ENCODE results near the gene SKOR1. TPM values are rescaled to one million over a fixed set of nuclear protein-coding genes. Genes with fewer than 3 reads are reported as not detected.

SKOR1 gene
- total and polyA plus RNA-seq, 3 experiments from 2014 or later = 0.06 to 0.16 (median 0.15) TPM

DNA sequence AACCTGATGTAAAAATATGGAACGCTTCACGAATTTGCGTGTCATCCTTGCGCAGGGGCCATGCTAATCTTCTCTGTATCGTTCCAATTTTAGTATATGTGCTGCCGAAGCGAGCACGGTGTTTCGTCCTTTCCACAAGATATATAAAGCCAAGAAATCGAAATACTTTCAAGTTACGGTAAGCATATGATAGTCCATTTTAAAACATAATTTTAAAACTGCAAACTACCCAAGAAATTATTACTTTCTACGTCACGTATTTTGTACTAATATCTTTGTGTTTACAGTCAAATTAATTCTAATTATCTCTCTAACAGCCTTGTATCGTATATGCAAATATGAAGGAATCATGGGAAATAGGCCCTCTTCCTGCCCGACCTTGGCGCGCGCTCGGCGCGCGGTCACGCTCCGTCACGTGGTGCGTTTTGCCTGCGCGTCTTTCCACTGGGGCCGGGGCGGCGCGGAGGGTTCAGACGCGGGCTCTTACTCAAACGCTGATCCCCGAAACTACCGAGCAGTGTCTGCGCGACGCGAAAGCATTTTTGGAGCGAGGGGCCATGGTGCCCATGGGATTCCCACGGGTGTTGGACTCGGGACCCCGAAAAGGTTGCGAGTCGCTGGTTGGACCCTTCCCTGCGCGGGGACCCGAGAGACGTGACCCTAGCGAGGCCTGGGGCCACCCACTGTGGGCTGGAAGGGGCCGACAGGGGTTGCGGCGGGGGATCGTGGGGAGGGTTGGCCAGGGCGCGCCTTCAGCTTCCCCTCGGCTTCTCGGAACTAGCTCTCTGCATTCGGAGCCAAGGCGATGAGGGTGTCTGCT lies 14.8 kb downstream of the SKOR1 start, which contains the start of gene RNU6-1:
RNU6-1 (minus strand) TSS at position 117 of the 820 bp plus-strand sequence.
- peak within 1 kb of the TSS; percentile 96 to 98 (median 97) for H3K27ac Mint-ChIP-seq
- peaks cover 29% of the 10 kb centered on the region for H3K4me1 ChIP-seq (ENCODE audit: insufficient read depth, low read length)
- H3K27me3 Mint-ChIP-seq = peaks cover 9 to 20% of the 10 kb centered on the region in 2 donors
- H3K4me1 Mint-ChIP-seq = peaks cover 33 to 46% (median 34%) of the 10 kb centered on the region in 3 donors
- H3K4me3 Mint-ChIP-seq = peak within 1 kb of the TSS; percentile 89 to 97 (median 93)
- no peaks in the 10 kb centered on the region for H3K9me3 ChIP-seq (ENCODE audit: low read length)
- ChIA-PET POLR2A (interaction anchor here (1.0 to 1.1 kb wide), 4 partner anchors 12 to 298 kb away, joined by 3 to 4 read pairs (median 4); partner anchors contain the start of gene MAP2K5), CTCF (interaction anchor here (0.6 to 1.5 kb wide), 2 partner anchors 383 to 893 kb away, joined by 3 to 5 read pairs; no protein-coding TSS in a partner anchor)
- peak within 1 kb of the TSS; percentile 81 for H3K4me3 ChIP-seq (ENCODE audit: low read length)
- H3K36me3 ChIP-seq (ENCODE audit: insufficient read depth, low read length) = no peaks in the 10 kb centered on the region
- H3K36me3 Mint-ChIP-seq = peaks cover 0 to 10% (median 0%) of the 10 kb centered on the region in 3 donors
- DNase-seq = peak; percentile 92 to 98 (median 97)
- H3K27me3 ChIP-seq (ENCODE audit: insufficient read depth, low read length, poor library complexity, severe bottlenecking) = peaks cover 11% of the 10 kb centered on the region
- peak within 1 kb of the TSS; percentile 94 for H3K27ac ChIP-seq (ENCODE audit: low read depth, low read length)
- H3K9me3 Mint-ChIP-seq = peaks cover 0 to 4% (median 3%) of the 10 kb centered on the region in 5 donors

DNA sequence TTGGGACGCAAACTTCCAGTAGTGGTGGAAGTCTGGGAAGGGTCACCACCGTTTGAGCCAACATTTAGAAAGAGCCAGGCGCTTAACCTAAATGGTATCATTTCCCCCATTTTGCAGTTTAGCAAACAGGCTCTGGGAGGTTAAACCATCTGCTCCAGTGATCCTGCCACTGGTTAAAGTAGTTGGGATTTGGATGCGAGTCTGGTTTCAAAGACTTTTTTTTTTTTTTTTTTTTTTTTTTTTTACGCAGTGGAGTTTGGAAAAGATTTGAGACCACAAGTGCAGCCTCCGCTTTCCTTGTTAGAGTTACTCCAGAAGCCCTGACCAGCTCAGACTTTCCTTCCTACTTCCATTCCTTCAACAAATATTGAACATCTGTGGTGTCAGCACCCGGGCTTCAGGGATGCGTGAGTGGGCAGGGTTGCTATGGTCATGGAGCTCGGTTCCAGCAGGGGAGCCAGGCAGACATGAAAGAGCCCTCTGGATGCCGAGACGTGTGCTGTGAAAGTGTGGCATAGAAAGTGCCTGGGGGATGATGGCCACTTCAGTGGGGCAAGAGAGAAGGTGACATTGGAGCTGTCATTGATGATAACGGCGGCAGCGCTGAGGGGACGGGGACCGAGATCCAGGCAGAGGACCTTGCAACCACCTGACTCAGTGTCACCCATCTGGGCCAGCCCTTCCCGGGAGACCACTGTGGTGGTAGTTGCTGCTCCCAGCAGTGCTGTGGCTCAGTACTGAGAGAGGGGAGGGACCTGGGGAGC lies 15.6 kb downstream of the SKOR1 start:
- H3K9me3 Mint-ChIP-seq = peaks cover 0 to 4% (median 3%) of the 10 kb centered on the region in 5 donors
- DNase-seq = no peak

DNA sequence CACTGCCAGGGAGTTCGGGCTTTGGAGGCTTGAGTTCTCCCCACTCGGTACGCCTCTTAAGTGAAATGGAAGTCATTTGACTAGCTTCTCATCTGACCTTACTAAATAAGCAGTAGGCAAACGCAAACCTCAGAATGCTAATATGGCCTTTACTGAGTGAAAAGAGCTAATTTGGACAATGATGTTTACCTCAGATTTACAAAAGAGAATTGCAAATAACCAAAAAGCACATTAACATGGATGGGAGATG lies 16.1 kb downstream of the SKOR1 start:
- H3K9me3 Mint-ChIP-seq = peaks cover 0 to 4% (median 3%) of the 10 kb centered on the region in 5 donors
- peak overlapping the region in 6 of 8 donors; percentile 93 to 98 (median 96) for H3K27ac Mint-ChIP-seq
- Histone ChIP-seq H3K4me1 (ENCODE audit: insufficient read depth, low read length) (peaks cover 17% of the 10 kb centered on the region), H3K27ac (ENCODE audit: low read depth, low read length) (no peak overlapping the region), H3K36me3 (ENCODE audit: insufficient read depth, low read length) (no peaks in the 10 kb centered on the region), H3K27me3 (ENCODE audit: insufficient read depth, low read length, poor library complexity, severe bottlenecking) (no peaks in the 10 kb centered on the region), H3K9me3 (ENCODE audit: low read length) (no peaks in the 10 kb centered on the region), H3K4me3 (ENCODE audit: low read length) (peak overlapping the region; percentile 81)
- peaks cover 21 to 33% (median 24%) of the 10 kb centered on the region in 3 donors for H3K4me1 Mint-ChIP-seq
- ChIA-PET CTCF (interaction anchor here (0.7 to 1.5 kb wide), 3 partner anchors 22 to 395 kb away, joined by 3 to 5 read pairs (median 3); no protein-coding TSS in a partner anchor), POLR2A (interaction anchor here (1.0 to 1.4 kb wide), 4 partner anchors 14 to 320 kb away, joined by 3 to 4 read pairs (median 3); partner anchors contain the start of gene MAP2K5)
- peaks cover 0 to 10% of the 10 kb centered on the region in 2 donors for H3K27me3 Mint-ChIP-seq
- peaks cover 0 to 10% (median 0%) of the 10 kb centered on the region in 3 donors for H3K36me3 Mint-ChIP-seq
- no peak for DNase-seq
- H3K4me3 Mint-ChIP-seq = peak overlapping the region; percentile 89 to 97 (median 93)

More for the DNA sequence above, 15.6 kb downstream of the SKOR1 start:
- ChIA-PET POLR2A (interaction anchor here (1.0 to 1.4 kb wide), 5 partner anchors 12 to 319 kb away, joined by 3 to 4 read pairs (median 3); partner anchors contain the start of gene MAP2K5), CTCF (interaction anchor here (0.7 to 1.5 kb wide), 3 partner anchors 22 to 394 kb away, joined by 3 to 5 read pairs (median 3); no protein-coding TSS in a partner anchor)
- H3K4me1 Mint-ChIP-seq = peaks cover 26 to 38% (median 29%) of the 10 kb centered on the region in 3 donors
- H3K4me3 ChIP-seq (ENCODE audit: low read length) = peak overlapping the region; percentile 81
- H3K27me3 ChIP-seq (ENCODE audit: insufficient read depth, low read length, poor library complexity, severe bottlenecking) = peaks cover 3% of the 10 kb centered on the region
- H3K27ac Mint-ChIP-seq = peak overlapping the region; percentile 96 to 98 (median 97)
- peaks cover 2 to 12% of the 10 kb centered on the region in 2 donors for H3K27me3 Mint-ChIP-seq
- peak overlapping the region; percentile 89 to 97 (median 93) for H3K4me3 Mint-ChIP-seq
- no peaks in the 10 kb centered on the region for H3K36me3 ChIP-seq (ENCODE audit: insufficient read depth, low read length)
- peaks cover 21% of the 10 kb centered on the region for H3K4me1 ChIP-seq (ENCODE audit: insufficient read depth, low read length)
- H3K36me3 Mint-ChIP-seq = peaks cover 0 to 10% (median 0%) of the 10 kb centered on the region in 3 donors
- H3K27ac ChIP-seq (ENCODE audit: low read depth, low read length) = peak overlapping the region; percentile 94
- no peaks in the 10 kb centered on the region for H3K9me3 ChIP-seq (ENCODE audit: low read length)

DNA sequence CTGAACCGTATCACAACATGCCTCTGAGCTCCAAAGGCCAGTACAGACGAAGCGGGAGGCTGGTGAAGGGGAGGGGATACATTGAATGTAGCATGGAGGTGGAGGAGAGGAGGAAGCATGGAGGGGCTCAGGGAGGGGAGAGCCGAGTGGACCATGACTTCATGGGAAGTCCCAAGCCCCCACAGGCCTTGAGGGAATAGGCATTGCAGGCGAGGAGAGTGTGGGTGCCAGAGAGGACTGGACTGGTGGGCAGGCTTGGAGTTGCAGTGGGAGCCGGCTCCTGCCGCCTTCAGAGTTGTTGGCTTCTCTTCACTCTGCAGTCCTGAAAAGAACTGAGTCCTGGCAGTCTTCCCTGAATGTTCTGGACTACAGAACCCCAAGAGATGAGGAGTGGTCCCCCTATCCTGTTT lies 17.8 kb downstream of the SKOR1 start:
- Histone ChIP-seq H3K27me3 (ENCODE audit: insufficient read depth, low read length, poor library complexity, severe bottlenecking) (no peaks in the 10 kb centered on the region), H3K9me3 (ENCODE audit: low read length) (no peaks in the 10 kb centered on the region), H3K4me1 (ENCODE audit: insufficient read depth, low read length) (peaks cover 17% of the 10 kb centered on the region), H3K4me3 (ENCODE audit: low read length) (no peak overlapping the region), H3K27ac (ENCODE audit: low read depth, low read length) (no peak overlapping the region), H3K36me3 (ENCODE audit: insufficient read depth, low read length) (no peaks in the 10 kb centered on the region)
- DNase-seq = no peak
- Mint-ChIP-seq H3K36me3 (peaks cover 0 to 10% (median 0%) of the 10 kb centered on the region in 3 donors), H3K27me3 (peaks cover 0 to 10% of the 10 kb centered on the region in 2 donors), H3K27ac (peak overlapping the region in 1 of 8 donors; percentile 38), H3K4me1 (peaks cover 19 to 29% (median 22%) of the 10 kb centered on the region in 3 donors), H3K9me3 (peaks cover 0 to 4% (median 3%) of the 10 kb centered on the region in 5 donors), H3K4me3 (no peak overlapping the region)
- ChIA-PET POLR2A (no interaction called here), CTCF (no interaction called here)

DNA sequence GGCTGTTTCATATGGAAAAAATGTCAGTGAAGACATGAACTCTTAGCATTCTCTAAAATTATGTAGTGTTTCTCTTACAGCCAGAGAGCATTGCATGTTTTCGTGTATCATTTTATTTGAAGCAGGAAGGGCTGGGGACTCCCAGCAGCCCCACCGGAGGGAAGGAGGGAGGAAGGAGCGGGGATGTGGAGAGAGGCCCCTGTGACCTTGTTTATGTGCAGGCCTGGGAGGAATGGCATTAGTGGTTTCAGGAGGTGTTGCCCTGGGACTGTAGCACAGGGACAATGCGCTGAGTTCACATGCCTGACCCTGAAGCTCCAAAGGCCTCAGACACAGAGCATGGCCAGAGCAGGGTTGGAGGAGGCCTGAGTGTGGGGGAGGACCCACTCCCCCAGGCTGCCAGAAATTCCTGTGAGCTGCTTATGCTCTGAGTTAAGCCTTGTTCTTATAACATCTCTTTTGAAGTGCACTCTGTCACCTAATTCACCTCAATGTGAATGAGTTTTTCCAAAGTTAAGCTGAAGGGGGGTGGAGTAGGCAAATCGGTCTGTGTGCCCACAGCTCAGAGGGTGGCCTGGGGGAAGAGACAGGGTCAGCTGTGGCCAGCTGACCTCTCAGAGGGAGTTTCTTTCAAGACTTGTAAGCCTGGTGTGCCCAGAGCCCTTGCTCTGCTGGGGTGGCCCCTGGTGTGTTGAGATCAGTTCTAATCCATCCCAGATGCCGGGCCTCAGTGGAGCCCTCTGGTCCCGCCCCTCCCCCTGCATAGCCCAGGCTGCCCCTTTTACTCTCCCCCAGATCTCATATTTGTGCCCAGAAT lies 18.5 kb downstream of the SKOR1 start:
- no peak for DNase-seq

GRCh38 chr15:67845974-67846373 lies 20.7 kb downstream of the SKOR1 start:
- Mint-ChIP-seq H3K4me3 (no peak overlapping the region), H3K36me3 (peaks cover 0 to 4% (median 0%) of the 10 kb centered on the region in 3 donors), H3K27ac (no peak overlapping the region), H3K9me3 (no peaks in the 10 kb centered on the region), H3K27me3 (peaks cover 9 to 22% of the 10 kb centered on the region in 2 donors), H3K4me1 (peaks cover 6 to 7% (median 7%) of the 10 kb centered on the region in 3 donors)
- no peak for DNase-seq
- no peak overlapping the region for H3K4me3 ChIP-seq (ENCODE audit: low read length)
- H3K27ac ChIP-seq (ENCODE audit: low read depth, low read length) = no peak overlapping the region
- no peaks in the 10 kb centered on the region for H3K27me3 ChIP-seq (ENCODE audit: insufficient read depth, low read length, poor library complexity, severe bottlenecking)
- H3K36me3 ChIP-seq (ENCODE audit: insufficient read depth, low read length) = no peaks in the 10 kb centered on the region
- H3K9me3 ChIP-seq (ENCODE audit: low read length) = no peaks in the 10 kb centered on the region
- H3K4me1 ChIP-seq (ENCODE audit: insufficient read depth, low read length) = peaks cover 6% of the 10 kb centered on the region
- POLR2A ChIA-PET = no interaction called here
- CTCF ChIA-PET = interaction anchor here (1.4 kb wide), 1 partner anchor 10 kb away, joined by 3 read pairs; no protein-coding TSS in a partner anchor

More for the DNA sequence above, 18.5 kb downstream of the SKOR1 start:
- CTCF ChIA-PET = no interaction called here
- Histone ChIP-seq H3K27me3 (ENCODE audit: insufficient read depth, low read length, poor library complexity, severe bottlenecking) (no peaks in the 10 kb centered on the region), H3K9me3 (ENCODE audit: low read length) (no peaks in the 10 kb centered on the region), H3K27ac (ENCODE audit: low read depth, low read length) (no peak overlapping the region), H3K36me3 (ENCODE audit: insufficient read depth, low read length) (no peaks in the 10 kb centered on the region), H3K4me3 (ENCODE audit: low read length) (no peak overlapping the region), H3K4me1 (ENCODE audit: insufficient read depth, low read length) (peaks cover 11% of the 10 kb centered on the region)
- Mint-ChIP-seq H3K27ac (peak overlapping the region in 3 of 8 donors; percentile 20 to 38 (median 31)), H3K4me3 (peak overlapping the region in 2 of 7 donors; percentile 13 to 75), H3K27me3 (peaks cover 6 to 10% of the 10 kb centered on the region in 2 donors), H3K36me3 (peaks cover 0 to 10% (median 0%) of the 10 kb centered on the region in 3 donors), H3K9me3 (peaks cover 0 to 4% (median 3%) of the 10 kb centered on the region in 5 donors), H3K4me1 (peaks cover 19 to 24% (median 19%) of the 10 kb centered on the region in 3 donors)
- POLR2A ChIA-PET = no interaction called here

- H3K36me3 ChIP-seq (ENCODE audit: insufficient read depth, low read length) = no peaks in the 10 kb centered on the region
- H3K27ac ChIP-seq (ENCODE audit: low read depth, low read length) = no peak overlapping the region
- no peaks in the 10 kb centered on the region for H3K27me3 ChIP-seq (ENCODE audit: insufficient read depth, low read length, poor library complexity, severe bottlenecking)
- ChIA-PET CTCF (no interaction called here), POLR2A (no interaction called here)
- no peak overlapping the region for H3K4me3 Mint-ChIP-seq
- no peaks in the 10 kb centered on the region for H3K4me1 ChIP-seq (ENCODE audit: insufficient read depth, low read length)
- H3K4me3 ChIP-seq (ENCODE audit: low read length) = no peak overlapping the region
- H3K4me1 Mint-ChIP-seq = no peaks in the 10 kb centered on the region
- H3K27ac Mint-ChIP-seq = no peak overlapping the region
- H3K9me3 ChIP-seq (ENCODE audit: low read length) = no peaks in the 10 kb centered on the region
- peaks cover 0 to 8% (median 0%) of the 10 kb centered on the region in 3 donors for H3K36me3 Mint-ChIP-seq
- peaks cover 13 to 26% of the 10 kb centered on the region in 2 donors for H3K27me3 Mint-ChIP-seq
- no peak for DNase-seq
- H3K9me3 Mint-ChIP-seq = no peaks in the 10 kb centered on the region
Observed at GRCh38 chr15:67849538-67849937, 24.2 kb downstream of the SKOR1 start.

All from CD8-positive, alpha-beta memory T cell (primary cell).